Endodermal cell (in vitro differentiated cells): ENCODE results near the gene KCP. TPM values are rescaled to one million over a fixed set of nuclear protein-coding genes. Genes with fewer than 3 reads are reported as not detected.

ENCODE experiments used
- DNase-seq: peaks from one replicate; pipeline ENCODE4 v3.0.0-alpha.2; 2017
- H3K27ac ChIP-seq: 2 replicates; pipeline ENCODE4 v1.5.1; 2013; ENCODE audit warnings: mild to moderate bottlenecking, low read depth, low read length, moderate library complexity
- H3K27me3 ChIP-seq: 2 replicates; pipeline ENCODE4 v1.6.1; 2013; ENCODE audit warnings: mild to moderate bottlenecking, low read length, moderate library complexity; ENCODE audit not compliant: insufficient read depth, control insufficient read depth, poor library complexity, severe bottlenecking
- H3K36me3 ChIP-seq: 2 replicates; pipeline ENCODE4 v1.7.0; 2013; ENCODE audit warnings: mild to moderate bottlenecking, low read length, moderate library complexity; ENCODE audit not compliant: control insufficient read depth, insufficient read depth
- H3K4me1 ChIP-seq: one replicate; pipeline ENCODE4 v1.7.0; 2013; ENCODE audit warnings: low read length; ENCODE audit not compliant: control insufficient read depth, insufficient read depth
- H3K4me3 ChIP-seq: 2 replicates; pipeline ENCODE4 v1.5.1; 2013; ENCODE audit warnings: mild to moderate bottlenecking, low read length, moderate library complexity
- H3K9ac ChIP-seq: 2 replicates; pipeline ENCODE4 v1.6.1; 2013; ENCODE audit warnings: mild to moderate bottlenecking, low read length, moderate library complexity; ENCODE audit not compliant: poor library complexity, severe bottlenecking; ENCODE audit errors: extremely low read depth
- H3K9me3 ChIP-seq: 2 replicates; pipeline ENCODE4 v1.6.1; 2013; ENCODE audit warnings: mild to moderate bottlenecking, low read length, moderate library complexity; ENCODE audit not compliant: control insufficient read depth
- H3K27ac Mint-ChIP-seq: 2 replicates; pipeline ENCODE4 v1.8.0; 2020; ENCODE audit warnings: mixed read lengths
- H3K27me3 Mint-ChIP-seq: 2 replicates; pipeline ENCODE4 v1.8.0; 2021; ENCODE audit warnings: mild to moderate bottlenecking, mixed read lengths; ENCODE audit not compliant: insufficient read depth
- H3K36me3 Mint-ChIP-seq: 2 replicates; pipeline ENCODE4 v1.8.0; 2020; ENCODE audit warnings: low read depth, mixed read lengths
- H3K4me1 Mint-ChIP-seq: 2 replicates; pipeline ENCODE4 v1.8.0; 2020; ENCODE audit warnings: mixed read lengths
- H3K4me3 Mint-ChIP-seq: 2 replicates; pipeline ENCODE4 v1.8.0; 2020; ENCODE audit warnings: mild to moderate bottlenecking, moderate library complexity, mixed read lengths
- H3K9me3 Mint-ChIP-seq: 2 replicates; pipeline ENCODE4 v1.8.0; 2020; ENCODE audit warnings: mild to moderate bottlenecking, mixed read lengths
- WGBS, 2 experiments: methylation state at CpG; one replicate each; pipeline versions ENCODE4 v1.1.5 to v1.1.7; 2013; ENCODE audit warnings: missing lambda C conversion rate in 2 of 2, mixed read lengths in 1 of 2; ENCODE audit not compliant: insufficient coverage in 1 of 2, insufficient read length in 1 of 2; 5-methylcytosine and 5-hydroxymethylcytosine counted together
- total RNA-seq, 2 donors: library from RNA; stranded (reverse); fragmentation: NEBNext Ultra II Directional in 1 of 2; extraction: Animal tissue kit (Norgen Biotek cat#: 25700) in 1 of 2; gene quantifications; 2 replicates in 1 of 2; 3 replicates in 1 of 2; pipeline ENCODE4 v1.2.1, GENCODE V29; 2021
- TF ChIP-seq, protein P1 (sequence below): fragments of 200-600 bp; sonication (generic); conservative IDR thresholded peaks from 2 replicates; pipeline ENCODE4 v1.5.0; 2021; ENCODE audit warnings: antibody characterized with exemption, mild to moderate bottlenecking

KCP gene
- total RNA-seq, 2 donors from 2014 or later = 21.1 to 33.3 TPM

DNA sequence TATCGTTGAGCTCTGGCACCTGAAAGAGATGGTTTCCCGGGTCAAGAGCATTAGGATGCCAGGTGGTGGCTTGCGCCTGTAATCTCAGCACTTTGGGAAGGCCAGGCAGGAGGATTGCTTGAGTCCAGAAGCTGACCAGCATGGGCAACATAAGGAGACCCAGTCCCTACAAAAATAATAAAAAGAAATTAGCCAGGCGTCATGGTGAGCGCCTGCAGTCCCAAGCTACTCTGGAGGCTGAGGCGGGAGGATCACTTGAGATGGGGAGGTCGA lies 6.1 kb upstream of the KCP start:
- TF ChIP-seq, protein P1, sequence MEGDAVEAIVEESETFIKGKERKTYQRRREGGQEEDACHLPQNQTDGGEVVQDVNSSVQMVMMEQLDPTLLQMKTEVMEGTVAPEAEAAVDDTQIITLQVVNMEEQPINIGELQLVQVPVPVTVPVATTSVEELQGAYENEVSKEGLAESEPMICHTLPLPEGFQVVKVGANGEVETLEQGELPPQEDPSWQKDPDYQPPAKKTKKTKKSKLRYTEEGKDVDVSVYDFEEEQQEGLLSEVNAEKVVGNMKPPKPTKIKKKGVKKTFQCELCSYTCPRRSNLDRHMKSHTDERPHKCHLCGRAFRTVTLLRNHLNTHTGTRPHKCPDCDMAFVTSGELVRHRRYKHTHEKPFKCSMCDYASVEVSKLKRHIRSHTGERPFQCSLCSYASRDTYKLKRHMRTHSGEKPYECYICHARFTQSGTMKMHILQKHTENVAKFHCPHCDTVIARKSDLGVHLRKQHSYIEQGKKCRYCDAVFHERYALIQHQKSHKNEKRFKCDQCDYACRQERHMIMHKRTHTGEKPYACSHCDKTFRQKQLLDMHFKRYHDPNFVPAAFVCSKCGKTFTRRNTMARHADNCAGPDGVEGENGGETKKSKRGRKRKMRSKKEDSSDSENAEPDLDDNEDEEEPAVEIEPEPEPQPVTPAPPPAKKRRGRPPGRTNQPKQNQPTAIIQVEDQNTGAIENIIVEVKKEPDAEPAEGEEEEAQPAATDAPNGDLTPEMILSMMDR = no peak
- peaks cover 11% of the 10 kb centered on the region for H3K4me1 ChIP-seq
- H3K27ac Mint-ChIP-seq = no peak overlapping the region
- 96% methylated on average over 6 to 7 of the region's 7 CpGs for WGBS, 2 experiments
- H3K36me3 ChIP-seq = no peaks in the 10 kb centered on the region
- no peak overlapping the region for H3K9ac ChIP-seq
- no peaks in the 10 kb centered on the region for H3K9me3 Mint-ChIP-seq
- peaks cover 29% of the 10 kb centered on the region for H3K4me1 Mint-ChIP-seq
- H3K27ac ChIP-seq = no peak overlapping the region
- no peaks in the 10 kb centered on the region for H3K9me3 ChIP-seq
- H3K36me3 Mint-ChIP-seq = no peaks in the 10 kb centered on the region
- peaks cover 56% of the 10 kb centered on the region for H3K27me3 Mint-ChIP-seq
- H3K27me3 ChIP-seq = peaks cover 11% of the 10 kb centered on the region
- H3K4me3 Mint-ChIP-seq = peak overlapping the region; percentile 41
- no peak overlapping the region for H3K4me3 ChIP-seq
- DNase-seq = no peak

DNA sequence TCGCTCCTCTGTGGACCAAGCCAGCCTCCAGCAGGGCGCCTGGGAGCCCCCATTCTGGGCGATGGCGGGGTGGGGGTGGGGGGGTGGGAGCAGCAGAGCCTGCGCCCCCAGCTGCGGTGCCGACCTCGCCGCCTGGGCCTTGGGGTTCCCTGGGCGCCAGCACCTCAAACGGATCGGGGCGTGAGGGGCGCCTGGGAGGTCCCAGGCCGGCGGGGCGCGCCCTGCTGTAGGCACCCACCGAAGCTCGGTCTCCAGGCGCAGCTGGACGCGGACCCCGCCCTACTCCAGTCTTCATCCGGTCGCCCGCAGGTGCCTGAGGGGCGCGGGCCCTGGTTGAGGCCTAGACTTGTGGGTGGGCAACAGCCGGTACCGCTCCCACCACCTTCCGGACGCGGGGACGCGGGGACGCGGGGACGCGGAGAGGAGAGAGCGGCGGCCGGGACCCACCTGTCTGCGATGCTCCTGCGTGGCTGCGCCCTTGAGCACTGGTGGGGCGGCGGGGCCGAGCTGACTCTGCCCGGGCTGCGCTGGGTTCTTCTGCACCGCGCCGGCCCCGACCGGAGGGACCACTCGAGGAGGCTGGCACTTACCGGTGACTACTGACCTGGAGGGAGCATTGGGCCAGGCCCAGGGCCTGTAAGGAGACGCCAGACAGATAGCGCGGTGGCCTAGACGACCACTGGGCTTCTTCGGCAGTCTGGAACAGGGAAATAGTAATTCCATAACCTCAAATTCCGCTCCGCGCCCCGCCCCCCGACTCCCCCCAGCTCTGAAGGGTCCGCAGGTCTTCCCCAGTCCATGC lies 5.5 kb upstream of the KCP start:
- Histone ChIP-seq H3K27ac (no peak overlapping the region), H3K36me3 (no peaks in the 10 kb centered on the region), H3K27me3 (peaks cover 11% of the 10 kb centered on the region), H3K9ac (no peak overlapping the region), H3K4me1 (peaks cover 11% of the 10 kb centered on the region), H3K4me3 (no peak overlapping the region), H3K9me3 (no peaks in the 10 kb centered on the region)
- no peaks in the 10 kb centered on the region for H3K9me3 Mint-ChIP-seq
- H3K27ac Mint-ChIP-seq = no peak overlapping the region
- peaks cover 59% of the 10 kb centered on the region for H3K27me3 Mint-ChIP-seq
- TF ChIP-seq, protein P1 = no peak
- DNase-seq = peak; percentile 66
- WGBS, 2 experiments = 89 to 90% methylated on average over 43 to 69 of the region's 69 CpGs
- H3K4me1 Mint-ChIP-seq = peaks cover 31% of the 10 kb centered on the region
- H3K36me3 Mint-ChIP-seq = no peaks in the 10 kb centered on the region
- H3K4me3 Mint-ChIP-seq = peak overlapping the region; percentile 45

DNA sequence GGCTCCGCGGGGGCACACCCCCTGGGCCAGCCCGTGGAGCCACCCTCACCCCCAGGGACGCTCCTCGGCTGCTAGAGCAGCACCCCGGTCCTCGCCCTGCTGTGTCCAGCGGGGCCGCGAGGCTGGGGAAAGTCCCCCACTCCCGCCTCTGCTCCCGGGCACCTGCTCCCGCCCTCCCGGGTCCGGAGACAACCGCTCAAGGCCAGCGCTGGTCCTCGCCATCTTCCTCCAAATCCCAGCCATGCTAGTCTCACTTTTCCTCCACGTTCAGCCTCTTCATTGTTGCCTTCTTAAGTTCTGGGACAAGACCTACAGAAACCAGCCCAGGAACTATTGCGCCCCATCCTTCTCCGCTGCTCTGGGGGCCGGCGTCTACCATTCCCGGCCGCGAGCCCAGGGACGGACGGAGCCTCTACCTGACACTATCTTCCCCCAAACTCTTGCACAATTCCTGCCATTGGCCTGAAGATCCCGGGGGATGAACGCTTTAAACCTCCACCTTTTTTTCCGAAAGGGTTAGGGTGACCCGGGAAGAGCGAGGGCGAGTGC lies 4.8 kb upstream of the KCP start:
- no peak overlapping the region for H3K4me3 ChIP-seq
- Mint-ChIP-seq H3K36me3 (no peaks in the 10 kb centered on the region), H3K9me3 (no peaks in the 10 kb centered on the region), H3K4me1 (peaks cover 27% of the 10 kb centered on the region), H3K27ac (no peak overlapping the region), H3K4me3 (peak overlapping the region; percentile 45), H3K27me3 (peaks cover 58% of the 10 kb centered on the region)
- H3K4me1 ChIP-seq = peaks cover 9% of the 10 kb centered on the region
- peak; percentile 53 for DNase-seq
- no peak overlapping the region for H3K9ac ChIP-seq
- H3K27ac ChIP-seq = no peak overlapping the region
- H3K9me3 ChIP-seq = no peaks in the 10 kb centered on the region
- WGBS, 2 experiments = 76 to 89% methylated on average over 21 to 34 of the region's 34 CpGs
- H3K27me3 ChIP-seq = peaks cover 11% of the 10 kb centered on the region
- H3K36me3 ChIP-seq = no peaks in the 10 kb centered on the region
- TF ChIP-seq, protein P1 = no peak
